ENCODE data around the gene LIPC. TPM values are rescaled to one million over a fixed set of nuclear protein-coding genes. Genes with fewer than 3 reads are reported as not detected.

The LIPC gene
- total and polyA plus RNA-seq, 9 of the 15 experiments (the other 6 are each of a cell fraction or from before 2014, with no cell fraction given), result 0.07 to 0.41 (median 0.11) TPM; not detected in 2

DNA sequence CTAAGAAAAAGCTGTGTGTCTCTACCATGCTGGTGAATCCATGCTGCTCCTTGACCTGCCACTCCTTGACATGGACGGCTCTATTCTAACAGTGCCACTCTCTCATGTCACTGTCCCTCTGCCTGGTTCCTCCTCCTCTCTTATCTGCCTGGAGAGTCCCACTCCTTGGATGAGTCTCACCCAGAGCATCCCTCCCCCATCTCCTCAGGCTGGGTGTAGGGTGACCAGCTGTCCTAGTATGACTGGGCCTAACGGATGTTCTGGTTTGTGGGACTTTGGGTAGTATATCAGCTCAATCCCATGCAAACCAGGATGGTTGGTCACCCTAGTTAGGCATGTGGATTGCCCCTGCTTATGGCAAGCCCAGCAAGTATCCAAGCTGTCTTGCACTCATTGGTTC lies 54.3 kb downstream of the LIPC start:
- BruUV-seq (replicated peaks), result no TSS peak
- H3K27ac ChIP-seq (ENCODE audit: extremely low read depth, low read depth, low read length), result peak overlapping the region; percentile 31; the same call in 1 of the 3 replicates
- no peak overlapping the region for H3K4me3 ChIP-seq
- peak; percentile 24 to 73 (median 54) for DNase-seq (ENCODE audit: extremely low read depth in 1 of 4, low spot score in 3 of 4)
- intact Hi-C loops (cut with micrococcal nuclease), result no loop called here
- peak overlapping the region; percentile 54; the same call in 1 of the 2 replicates for H2AFZ ChIP-seq (ENCODE audit: low read depth, low read length)
- ATAC-seq, result peak; percentile 91
- no peaks in the 10 kb centered on the region for H3K36me3 ChIP-seq (ENCODE audit: control insufficient read depth, insufficient read depth, low read length)
- no peaks in the 10 kb centered on the region for H3K27me3 ChIP-seq (ENCODE audit: control insufficient read depth in 2 of 2, insufficient read depth in 2 of 2, low read length in 2 of 2)
- ChIA-PET CTCF (ENCODE audit: low intra/inter-chr PET ratio) (no interaction called here), POLR2A (interaction anchor here (0.7 kb wide), 1 partner anchor 477 kb away, joined by 3 read pairs; no protein-coding TSS in a partner anchor)
- H3K9ac ChIP-seq (ENCODE audit: insufficient read depth in 1 of 2, low read depth in 2 of 2, low read length in 2 of 2), result no peak overlapping the region
- FAIRE-seq, result peak; percentile 87
- 22% methylated on average over 2 of the region's 2 CpGs for WGBS (ENCODE audit: insufficient coverage, low coverage, missing lambda C conversion rate)
- H3K79me2 ChIP-seq (ENCODE audit: control insufficient read depth, insufficient read depth, low read length), result no peaks in the 10 kb centered on the region
- peaks cover 8 to 11% of the 10 kb centered on the region in 2 experiments; a peak in 4 of 5 replicates for H3K4me1 ChIP-seq (replicated peaks in 1 of 2; ENCODE audit: control insufficient read depth in 2 of 2, insufficient read depth in 2 of 2, low read length in 2 of 2)
- H3K4me2 ChIP-seq (ENCODE audit: insufficient read depth, low read length), result peak overlapping the region; percentile 38; the same call in 1 of the 2 replicates
- H3K9me3 ChIP-seq (replicated peaks; ENCODE audit: control insufficient read depth, insufficient read depth, low read depth, low read length), result no peaks in the 10 kb centered on the region; the same call in 1 of the 2 replicates
- in situ Hi-C loops (cut with MboI), result no loop called here
- H4K20me1 ChIP-seq (replicated peaks; ENCODE audit: control insufficient read depth, insufficient read depth, low read length), result no peaks in the 10 kb centered on the region
- no peaks in the 10 kb centered on the region for H3K9me1 ChIP-seq (ENCODE audit: control insufficient read depth, insufficient read depth, low read length)
- TF ChIP-seq, protein P1, sequence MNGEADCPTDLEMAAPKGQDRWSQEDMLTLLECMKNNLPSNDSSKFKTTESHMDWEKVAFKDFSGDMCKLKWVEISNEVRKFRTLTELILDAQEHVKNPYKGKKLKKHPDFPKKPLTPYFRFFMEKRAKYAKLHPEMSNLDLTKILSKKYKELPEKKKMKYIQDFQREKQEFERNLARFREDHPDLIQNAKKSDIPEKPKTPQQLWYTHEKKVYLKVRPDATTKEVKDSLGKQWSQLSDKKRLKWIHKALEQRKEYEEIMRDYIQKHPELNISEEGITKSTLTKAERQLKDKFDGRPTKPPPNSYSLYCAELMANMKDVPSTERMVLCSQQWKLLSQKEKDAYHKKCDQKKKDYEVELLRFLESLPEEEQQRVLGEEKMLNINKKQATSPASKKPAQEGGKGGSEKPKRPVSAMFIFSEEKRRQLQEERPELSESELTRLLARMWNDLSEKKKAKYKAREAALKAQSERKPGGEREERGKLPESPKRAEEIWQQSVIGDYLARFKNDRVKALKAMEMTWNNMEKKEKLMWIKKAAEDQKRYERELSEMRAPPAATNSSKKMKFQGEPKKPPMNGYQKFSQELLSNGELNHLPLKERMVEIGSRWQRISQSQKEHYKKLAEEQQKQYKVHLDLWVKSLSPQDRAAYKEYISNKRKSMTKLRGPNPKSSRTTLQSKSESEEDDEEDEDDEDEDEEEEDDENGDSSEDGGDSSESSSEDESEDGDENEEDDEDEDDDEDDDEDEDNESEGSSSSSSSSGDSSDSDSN (IDR thresholded peaks at IDR 0.05; ENCODE audit: borderline replicate concordance in 1 of 2, low read depth in 2 of 2, low read length in 2 of 2), result peak in 1 of 2 experiments; percentile 77; a peak in 1 of 4 replicates
- TF ChIP-seq SOX6 (IDR thresholded peaks at IDR 0.05) (0 out of 2 replicates have a peak, but pooled peaks have one; percentile 9), TFAP4 (CRISPR knock-in tag; IDR thresholded peaks at IDR 0.05; ENCODE audit: borderline replicate concordance) (peak; percentile 78), SIX5 (IDR thresholded peaks at IDR 0.05; ENCODE audit: borderline replicate concordance in 1 of 2, insufficient read depth in 1 of 2, low read depth in 1 of 2, low read length in 2 of 2) (no peak), PHF21A (IDR thresholded peaks at IDR 0.05; ENCODE audit: borderline replicate concordance, low read depth) (peak; percentile 51; the same call in 1 of the 2 replicates), ZBTB11 (CRISPR knock-in tag; IDR thresholded peaks at IDR 0.05) (0 out of 6 replicates have a peak, but pooled peaks of 1 of the 3 experiments have one; percentile 46), SMARCB1 (IDR thresholded peaks at IDR 0.05; ENCODE audit: insufficient read length, low read depth) (no peak), ATF1 (CRISPR knock-in tag; IDR thresholded peaks at IDR 0.05) (no peak), ATF1 (tag; IDR thresholded peaks at IDR 0.05) (peak; percentile 31; the same call in 1 of the 2 replicates), LCOR (CRISPR knock-in tag; IDR thresholded peaks at IDR 0.05) (no peak), PHF8 (IDR thresholded peaks at IDR 0.05; ENCODE audit: borderline replicate concordance, low read length) (no peak), TAL1 (IDR thresholded peaks at IDR 0.05) (peak; percentile 21; the same call in 1 of the 2 replicates), MECOM (CRISPR knock-in tag; IDR thresholded peaks at IDR 0.05) (0 out of 2 replicates have a peak, but pooled peaks have one; percentile 53)
